ENCODE measurements around the gene GFM1.
A peak's percentile ranks its signal among the peaks of the same experiment; 100 is the strongest.

The GFM1 gene

DNA sequence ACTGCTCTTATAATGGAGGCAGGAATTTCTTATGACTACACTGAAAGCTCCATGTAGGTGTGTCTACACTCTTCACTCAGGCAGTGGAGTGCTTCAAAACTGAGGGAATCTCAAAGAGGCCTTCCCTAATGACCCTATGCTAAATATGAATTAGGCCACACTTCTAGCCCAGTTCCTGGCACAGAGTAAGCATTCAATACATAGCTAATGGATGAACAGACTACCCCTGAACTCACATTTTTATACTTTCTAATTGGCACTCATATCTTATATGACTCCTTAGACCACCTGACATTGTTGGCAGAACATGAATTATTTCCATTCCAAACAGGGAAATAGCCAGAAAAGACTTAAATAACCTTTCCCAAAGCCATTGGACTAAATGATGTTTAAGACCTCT, 84.5 kb downstream of the GFM1 start:
- DNase-seq = no peak

DNA sequence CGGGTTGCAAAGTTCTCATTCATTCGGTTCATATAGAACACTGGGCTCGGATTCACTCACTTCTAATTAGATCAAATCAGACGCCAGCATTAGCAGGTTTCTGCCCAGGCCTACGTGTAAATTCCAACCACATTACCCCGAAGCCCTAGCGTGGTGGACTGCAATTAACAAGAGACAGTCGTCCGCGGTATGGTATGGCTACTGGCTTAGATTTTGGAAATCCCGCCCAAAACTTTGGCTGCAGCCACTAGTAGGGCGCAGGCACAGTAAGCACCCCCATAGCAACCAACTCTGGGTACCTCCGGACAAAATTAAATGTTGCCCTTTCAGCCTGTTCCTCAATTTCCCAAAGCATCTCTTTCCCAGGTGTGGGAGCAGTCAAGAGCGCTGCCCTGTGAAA, 87.2 kb downstream of the GFM1 start:
- DNase-seq = no peak

DNA sequence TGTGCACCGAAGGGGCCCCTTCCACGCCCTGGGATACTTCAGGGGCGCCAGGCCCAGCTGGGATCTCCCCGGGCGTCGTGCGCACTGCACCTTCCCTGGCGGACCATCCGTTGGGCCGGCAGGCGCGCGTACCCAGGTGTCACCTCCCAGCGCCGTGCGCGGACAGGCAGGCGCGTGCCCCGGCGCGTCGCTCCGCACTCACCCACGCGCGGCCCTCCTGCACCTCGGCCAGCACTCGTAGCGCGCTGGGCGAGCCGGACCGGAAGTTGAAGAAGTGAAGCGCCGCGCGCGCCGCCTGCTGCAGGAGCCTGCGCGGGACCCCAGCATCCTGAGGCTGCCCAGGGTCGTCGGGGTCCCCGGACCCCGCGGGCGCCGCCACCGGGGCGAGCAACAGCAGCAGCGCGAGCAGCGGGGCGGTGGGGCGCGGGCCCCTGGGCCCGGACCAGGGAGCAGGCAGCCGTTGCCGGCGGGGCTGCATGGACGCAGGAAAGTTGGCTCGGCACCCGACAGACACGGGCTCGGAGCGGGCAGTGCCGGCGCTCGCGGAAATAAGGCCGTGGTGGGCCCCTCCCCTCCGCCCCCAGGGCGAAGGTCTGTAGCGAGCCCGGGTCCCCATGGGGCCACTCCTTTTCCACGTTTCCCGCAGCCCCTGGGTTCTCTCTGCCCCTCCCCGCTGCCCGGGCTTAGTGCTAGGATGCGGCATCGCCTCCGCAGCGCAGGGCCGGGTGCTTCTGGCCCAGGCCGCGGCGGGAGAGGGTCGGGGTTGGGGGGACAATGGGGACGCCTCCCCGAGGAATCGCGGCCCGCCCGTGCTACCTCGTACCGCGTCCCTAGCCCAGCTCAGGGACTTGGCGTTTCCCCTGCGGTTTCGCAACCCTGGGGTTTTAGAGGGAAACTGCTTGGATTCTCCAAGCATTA, 87.9 kb downstream of the GFM1 start, which contains the start of gene RARRES1:
Gene RARRES1, minus strand, starts transcription at position 520 of the 918 bp plus-strand sequence. Its CDS starts 42 bp downstream, at position 478.
- DNase-seq = peak; percentile 64

DNA sequence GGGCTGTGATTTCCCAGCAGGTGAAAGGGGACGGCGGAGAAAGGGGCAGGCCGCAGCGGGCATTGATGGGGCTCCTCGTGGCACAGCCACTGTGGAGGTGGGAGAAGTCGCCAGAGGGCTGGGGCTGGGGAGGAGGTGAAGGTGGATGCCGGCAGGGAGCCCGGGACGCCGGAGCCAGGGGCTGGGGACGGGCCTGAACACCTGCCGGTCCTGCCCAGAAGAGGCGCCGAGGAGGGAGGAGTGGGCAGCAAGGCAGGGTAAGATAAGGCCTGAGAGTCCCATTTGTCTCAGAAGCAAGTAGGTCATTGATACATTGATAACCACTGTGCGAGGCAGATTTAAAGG, 88.5 kb downstream of the GFM1 start:
- DNase-seq = no peak

DNA sequence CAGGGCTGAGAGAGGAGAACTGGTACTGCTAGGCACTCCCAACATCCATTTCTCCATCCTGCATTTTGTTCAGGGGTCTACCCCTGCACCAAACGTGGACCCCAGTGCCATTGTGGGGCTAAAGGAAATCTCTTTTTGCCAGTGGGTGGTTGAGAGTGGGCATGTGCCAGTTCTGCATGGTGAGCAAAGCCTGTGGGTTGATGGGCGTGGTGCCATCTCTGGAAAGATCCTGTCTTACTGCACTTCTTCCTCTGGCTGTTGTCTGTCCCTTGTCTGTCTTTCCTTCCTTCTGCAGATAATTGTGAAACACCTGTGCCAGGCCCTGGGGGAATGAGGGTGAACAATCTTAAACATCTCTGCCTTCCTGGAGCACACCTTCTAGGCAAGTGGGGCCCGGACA, 89.3 kb downstream of the GFM1 start:
- DNase-seq = no peak

DNA sequence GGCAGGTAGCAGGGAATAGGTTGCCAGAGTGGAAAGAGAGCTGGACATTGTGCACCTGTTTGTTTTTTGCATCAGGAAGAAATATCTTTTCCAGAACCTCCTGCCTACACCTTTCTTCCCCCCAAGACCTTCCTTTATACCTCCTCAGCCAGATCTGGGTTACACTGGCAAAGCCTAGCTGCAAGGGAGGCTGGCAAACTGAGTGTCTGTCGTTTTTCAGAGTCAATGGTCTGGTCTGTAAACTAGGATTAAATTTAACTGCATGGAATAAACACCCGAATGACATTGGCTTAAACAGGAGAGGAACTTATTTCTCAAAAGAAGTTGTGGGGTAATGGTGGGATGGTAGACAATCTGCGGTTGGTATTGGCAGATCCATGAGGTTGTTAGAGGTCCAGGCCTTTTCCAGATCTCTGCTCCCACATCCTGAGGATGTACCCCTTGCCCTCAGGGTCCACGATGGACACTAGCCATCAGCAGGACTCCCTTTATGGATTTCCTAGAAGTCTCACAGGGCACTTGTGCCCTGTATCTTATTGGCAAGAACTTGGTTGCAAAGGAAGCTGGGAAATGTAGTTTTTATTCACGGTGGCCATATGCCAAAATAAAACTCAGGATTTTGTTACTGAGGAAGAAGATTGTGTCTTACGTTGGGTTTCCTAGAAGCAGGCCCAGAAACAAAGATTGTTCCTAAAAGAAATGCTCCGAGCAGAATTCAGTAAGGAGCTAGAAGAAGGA, 91.1 kb downstream of the GFM1 start:
- no peak for DNase-seq

DNA sequence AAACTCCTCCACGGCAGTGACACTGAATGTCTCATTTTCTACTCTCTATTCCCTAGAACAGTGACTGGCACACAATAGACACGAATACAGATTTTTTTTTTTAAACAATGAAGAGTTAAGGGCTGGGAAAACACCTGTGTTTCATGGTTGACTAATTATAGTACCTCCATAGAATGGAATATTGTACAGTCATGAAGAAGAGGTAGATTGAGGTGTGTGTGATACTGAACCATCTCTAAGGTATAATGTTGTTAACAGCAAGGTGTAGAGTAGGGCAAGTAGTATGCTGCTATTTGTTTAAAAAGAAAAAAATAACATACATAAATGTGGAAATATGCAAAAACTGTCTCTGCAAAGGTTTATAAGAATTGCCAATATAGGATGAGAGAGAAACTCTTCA, 93.1 kb downstream of the GFM1 start:
- DNase-seq = no peak

DNA sequence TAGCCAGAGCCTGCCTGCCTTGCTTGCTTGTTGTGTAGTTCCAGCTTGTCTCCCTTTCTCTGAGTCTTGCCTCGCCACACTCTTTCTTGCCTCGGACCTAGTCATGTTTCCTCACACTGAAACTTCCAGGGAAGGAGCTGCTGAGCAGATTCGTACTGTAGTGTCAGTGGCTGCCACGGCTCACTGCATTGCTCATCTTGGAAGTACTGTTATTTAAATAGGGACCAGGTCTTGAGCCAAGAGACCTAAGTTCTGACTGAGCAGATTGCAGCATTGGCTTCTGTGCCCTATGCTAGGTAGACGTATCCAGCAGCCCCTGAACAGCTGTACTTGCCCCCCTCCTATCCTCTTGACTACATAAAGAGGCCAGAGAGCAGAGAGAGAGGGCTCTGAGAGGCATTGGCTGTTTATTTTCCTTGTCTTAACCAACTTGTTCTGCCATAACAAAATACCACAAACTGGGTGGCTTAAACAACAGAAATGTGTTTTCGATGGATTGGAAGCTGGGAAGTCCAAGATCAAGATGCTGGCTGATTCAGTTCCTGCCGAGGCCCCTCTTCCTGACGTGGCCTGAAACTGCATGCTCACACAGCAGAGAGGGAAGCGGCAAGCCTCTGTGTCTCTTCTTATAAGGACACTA, 93.8 kb downstream of the GFM1 start:
- no peak for DNase-seq

DNA sequence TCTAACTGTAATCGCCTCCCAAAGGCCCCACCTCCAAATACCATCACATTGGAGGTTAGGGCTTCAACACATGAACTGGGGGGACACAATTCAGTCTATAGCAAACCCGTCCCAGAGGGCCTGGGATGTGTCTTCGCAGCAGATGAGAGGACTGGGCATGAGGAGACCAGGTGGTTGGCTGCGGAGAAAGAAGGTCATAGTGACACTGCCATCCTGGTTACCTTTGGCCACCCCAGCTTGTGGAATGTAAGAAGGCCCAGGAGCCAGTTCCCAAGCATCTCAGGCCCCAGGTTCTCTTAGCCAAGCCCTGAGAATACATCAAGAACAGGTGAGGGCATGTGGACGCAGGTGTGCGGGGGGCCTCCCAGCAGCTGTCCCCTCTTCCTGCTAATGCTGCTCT, 94.3 kb downstream of the GFM1 start:
- DNase-seq = no peak

DNA sequence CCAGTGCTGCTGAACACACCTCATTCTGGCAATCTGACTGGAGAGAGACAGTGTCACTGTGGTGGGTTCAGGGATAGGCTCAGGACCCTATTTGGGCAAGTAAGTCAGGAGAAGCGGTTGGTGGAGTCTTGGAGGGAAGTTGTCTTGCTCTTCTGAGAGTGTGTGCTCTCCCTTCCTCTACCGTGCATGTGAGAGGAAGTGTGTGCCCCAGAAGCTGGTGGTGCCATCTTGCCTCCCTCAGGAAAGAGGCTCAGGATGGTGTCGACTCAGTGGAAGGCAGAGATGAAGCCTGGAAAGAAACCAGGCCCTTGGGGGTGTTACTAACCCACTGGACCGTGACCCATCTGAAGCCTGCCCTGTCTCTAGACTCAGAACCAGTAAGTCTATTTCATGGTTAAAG, 94.8 kb downstream of the GFM1 start:
- DNase-seq = no peak

DNA sequence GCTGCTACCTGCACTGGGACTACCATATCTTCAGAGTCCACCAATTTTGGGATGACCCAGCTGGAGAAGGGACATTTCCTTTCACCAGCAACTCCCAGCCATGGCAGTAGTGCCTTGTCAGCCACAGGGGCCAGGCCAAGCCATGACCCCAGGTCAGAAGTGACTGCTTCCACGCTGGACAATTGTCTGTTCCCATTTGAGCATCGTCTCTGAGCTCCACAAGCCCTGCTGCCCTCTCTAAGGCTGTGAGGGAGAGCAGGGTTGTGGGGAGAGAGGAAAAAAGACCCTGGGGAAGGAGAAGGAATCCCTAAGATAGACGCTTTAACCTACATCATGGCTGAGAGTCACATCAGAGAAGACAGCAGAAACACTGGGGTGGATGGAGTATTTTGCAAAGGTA, 95.3 kb downstream of the GFM1 start:
- DNase-seq = no peak
